Midbrain (tissue), 1 donor: ENCODE data around the gene HS1BP3.

ENCODE experiments used
- DNase-seq: peaks from one replicate; lab custom pipeline; 2025; lab: John Stamatoyannopoulos, UW

HS1BP3 gene

GRCh38 chr2:20663196-20664070 is 12.5 kb upstream of the HS1BP3 start:
- DNase-seq = no peak

- DNase-seq = no peak
Measured at GRCh38 chr2:20662308-20662937, 11.5 kb upstream of the HS1BP3 start.

DNA sequence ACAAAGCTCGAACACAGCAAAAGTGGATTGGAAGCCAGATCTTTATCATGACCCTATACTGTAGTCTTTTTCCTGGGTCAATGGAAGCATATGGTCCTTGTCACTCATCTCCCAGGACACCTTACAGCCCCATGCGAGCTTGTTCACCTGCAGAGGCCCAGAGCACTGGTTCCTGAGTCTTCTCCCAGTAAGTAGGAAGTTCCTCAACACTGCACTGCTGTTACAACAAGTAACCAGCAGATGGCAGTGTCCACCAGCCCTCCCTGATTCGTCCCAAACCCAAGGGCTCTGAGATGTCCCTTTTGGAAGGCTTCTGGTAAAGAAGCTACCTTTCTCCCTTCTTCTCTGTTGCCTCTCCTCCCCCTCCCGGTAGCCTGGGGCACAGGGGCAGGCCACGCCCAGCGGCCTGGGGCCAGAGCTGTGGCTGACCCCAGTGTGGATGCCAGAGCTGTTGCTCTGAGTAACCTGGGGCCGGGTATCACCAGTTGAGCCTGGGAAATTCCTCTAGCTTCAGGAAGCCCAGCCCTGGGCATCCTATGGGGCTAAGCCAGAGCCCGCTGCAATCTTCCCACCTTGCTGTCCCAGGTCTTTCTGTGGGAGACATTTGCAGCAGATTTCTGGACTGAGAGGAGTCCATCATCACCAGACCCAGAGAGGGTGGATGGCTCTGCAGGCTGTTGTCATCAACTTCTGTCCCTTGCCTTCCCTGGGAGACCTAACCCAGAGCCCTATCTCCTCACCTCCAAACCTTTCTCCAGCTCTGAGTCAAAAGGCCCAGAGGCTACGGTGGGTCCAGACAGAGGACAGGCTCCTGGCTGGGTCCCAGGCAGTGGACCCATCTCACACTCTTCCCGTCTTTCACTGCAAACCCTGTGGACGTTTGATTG is 10.8 kb upstream of the HS1BP3 start:
- peak; percentile 77 for DNase-seq

- DNase-seq = no peak
Measured at GRCh38 chr2:20660506-20661420, 9.9 kb upstream of the HS1BP3 start.

DNA sequence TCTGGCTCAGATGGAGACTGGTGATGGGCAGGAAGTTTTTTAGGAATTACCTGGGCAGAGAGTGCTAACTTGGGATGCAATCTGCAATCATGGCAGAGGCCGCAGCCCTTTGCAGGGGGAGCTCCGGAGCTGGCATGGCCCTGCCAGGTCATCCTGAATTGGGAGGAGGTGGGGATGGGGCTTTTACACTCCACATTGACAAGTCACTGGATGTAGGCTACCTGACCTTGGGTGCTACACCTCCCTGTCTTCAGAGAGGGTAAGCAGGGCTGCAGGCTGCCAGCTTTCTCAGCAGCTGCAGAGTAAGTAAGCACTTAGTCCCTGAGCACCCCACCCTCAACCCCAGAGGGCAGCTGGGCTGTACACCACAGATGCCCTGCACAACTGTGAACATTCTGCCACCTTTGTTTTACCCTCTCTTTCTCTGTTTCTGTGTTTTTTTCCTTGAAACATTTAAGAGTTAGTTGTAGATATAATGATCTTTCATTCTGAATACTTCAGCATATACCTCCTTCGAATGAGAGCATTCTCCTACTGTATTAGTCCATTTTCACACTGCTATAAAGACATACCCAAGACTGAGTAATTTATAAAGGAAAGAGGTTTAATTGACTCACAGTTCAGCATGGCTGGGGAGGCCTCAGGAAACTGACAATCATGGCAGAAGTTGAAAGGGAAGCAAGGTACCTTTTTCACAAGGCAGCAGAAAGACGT is 6.8 kb upstream of the HS1BP3 start:
- no peak for DNase-seq

- no peak for DNase-seq
Measured at GRCh38 chr2:20656561-20656960, 5.7 kb upstream of the HS1BP3 start.

DNA sequence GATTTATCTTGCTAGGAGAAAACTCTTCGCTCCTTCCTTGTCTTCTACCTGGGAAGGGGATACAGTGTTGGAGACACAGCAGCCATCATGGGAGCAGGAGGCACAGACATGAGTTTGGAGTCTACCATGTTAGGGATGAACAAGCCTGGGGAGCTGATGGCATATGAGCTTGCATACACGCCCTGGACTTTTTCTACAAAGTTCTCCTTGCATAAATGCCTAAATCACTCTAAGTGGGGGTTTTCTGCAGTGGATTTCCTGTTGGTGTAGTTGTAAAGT is 3.6 kb upstream of the HS1BP3 start:
- no peak for DNase-seq

GRCh38 chr2:20653695-20654534 is 3.0 kb upstream of the HS1BP3 start:
- DNase-seq = no peak

- no peak for DNase-seq
Measured at GRCh38 chr2:20652673-20653575, 2.0 kb upstream of the HS1BP3 start.

DNA sequence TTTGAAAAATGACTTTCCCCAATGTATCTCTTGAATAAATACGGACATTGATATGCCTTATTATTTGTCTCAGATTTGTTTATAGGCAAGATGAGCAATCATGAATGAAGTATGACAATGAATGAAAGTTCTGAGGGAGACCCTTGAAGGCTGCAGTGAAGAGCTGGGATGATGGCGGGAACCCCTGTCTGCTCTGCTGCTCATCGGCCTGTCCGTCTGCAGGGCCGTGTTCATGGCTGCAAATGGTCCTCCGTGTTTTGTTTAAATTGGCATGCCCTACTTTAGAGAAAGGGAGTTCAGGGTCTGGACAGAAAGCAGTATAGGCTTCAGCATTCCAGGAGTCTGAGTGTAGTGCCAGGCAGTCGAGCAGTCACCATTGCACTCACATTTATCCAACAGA is 1.2 kb upstream of the HS1BP3 start:
- no peak for DNase-seq

DNA sequence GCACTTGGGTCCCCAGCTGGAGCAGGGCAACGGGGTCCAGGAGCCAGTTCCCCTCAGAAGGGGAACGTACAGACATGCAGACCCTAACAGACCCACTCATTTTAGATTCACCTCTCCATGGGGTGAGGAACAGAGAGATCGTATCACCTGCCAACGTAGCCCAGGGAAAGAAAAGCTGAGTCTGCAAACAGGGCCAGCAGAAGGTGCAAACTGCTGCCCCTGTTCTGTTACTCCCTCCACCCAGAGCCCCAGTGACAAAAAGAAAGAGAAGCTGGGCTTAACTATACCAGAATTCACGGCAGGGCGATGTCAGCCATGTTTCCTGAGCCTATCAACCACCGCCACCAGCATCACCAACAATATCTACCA is 817 bp upstream of the HS1BP3 start:
- no peak for DNase-seq

GRCh38 chr2:20650393-20650876 is 463 bp downstream of the HS1BP3 start:
- DNase-seq = peak; percentile 39

DNA sequence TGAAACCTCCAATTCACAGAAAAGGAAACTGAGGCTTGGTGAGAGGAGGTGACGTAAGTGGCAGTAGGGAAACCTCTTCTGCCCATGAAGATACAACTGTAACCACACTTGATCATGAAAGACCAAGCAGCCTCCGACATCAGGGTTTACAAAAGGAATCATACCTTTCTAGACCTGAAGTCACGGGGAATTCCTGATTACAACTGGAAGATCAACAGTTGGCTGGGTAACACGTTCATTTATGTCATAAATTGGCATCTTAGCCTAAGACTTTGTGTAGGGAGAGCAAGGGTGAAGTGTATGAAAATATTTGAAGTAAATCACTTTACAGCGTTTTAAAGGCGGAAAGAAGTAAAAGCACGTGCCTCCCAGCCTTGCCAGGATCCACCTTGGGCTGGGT is 922 bp downstream of the HS1BP3 start:
- no peak for DNase-seq

- DNase-seq = no peak
Measured at GRCh38 chr2:20649576-20649975, 1.3 kb downstream of the HS1BP3 start.

DNA sequence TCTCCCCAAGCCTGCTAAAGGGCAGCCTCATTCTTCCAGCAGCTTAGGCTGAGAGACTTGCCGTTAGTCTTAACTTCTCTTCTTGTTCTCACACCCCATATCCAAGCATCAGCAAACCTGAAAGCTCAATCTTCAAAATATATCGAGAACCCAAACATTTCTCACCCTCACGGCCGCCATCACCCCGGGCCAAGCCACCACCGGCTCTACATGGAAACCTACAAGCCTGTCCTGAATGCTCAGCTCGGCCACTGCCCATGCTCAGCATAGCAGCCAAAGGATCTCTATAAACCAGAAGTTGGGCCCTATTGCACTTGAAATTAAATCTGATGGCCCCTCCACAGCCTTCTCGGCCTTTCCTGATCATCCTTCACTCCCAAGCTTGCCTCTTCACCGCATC is 2.1 kb downstream of the HS1BP3 start:
- no peak for DNase-seq

- no peak for DNase-seq
Measured at GRCh38 chr2:20648206-20648605, 2.7 kb downstream of the HS1BP3 start.

GRCh38 chr2:20647738-20648137 is 3.2 kb downstream of the HS1BP3 start:
- DNase-seq = no peak

- DNase-seq = no peak
Measured at GRCh38 chr2:20647211-20647610, 3.7 kb downstream of the HS1BP3 start.

DNA sequence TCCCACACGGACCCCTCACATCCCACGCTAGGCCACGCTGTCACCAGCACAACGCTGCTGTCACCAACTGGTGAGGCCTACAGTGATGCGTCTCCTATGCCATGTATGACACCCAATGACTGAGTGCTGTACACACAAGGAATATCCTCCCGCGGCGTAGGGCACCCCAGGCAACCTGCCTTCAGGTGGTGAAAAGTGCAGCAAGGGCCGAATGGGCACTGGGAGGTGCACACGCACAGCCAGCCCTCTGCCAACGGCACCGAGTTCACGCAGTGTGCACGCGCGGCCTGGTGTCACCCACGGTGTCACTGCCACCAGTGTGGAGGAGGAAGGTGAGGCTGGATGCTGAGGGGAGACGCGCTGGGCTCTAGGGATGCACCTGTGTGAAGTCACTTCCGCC is 4.5 kb downstream of the HS1BP3 start:
- no peak for DNase-seq
